ENCODE data around the gene MGA. TPM values are rescaled to one million over a fixed set of nuclear protein-coding genes. Genes with fewer than 3 reads are reported as not detected.

Gene MGA
- polyA plus RNA-seq, 3 donors = 2.7 to 6.9 (median 4.2) TPM

DNA sequence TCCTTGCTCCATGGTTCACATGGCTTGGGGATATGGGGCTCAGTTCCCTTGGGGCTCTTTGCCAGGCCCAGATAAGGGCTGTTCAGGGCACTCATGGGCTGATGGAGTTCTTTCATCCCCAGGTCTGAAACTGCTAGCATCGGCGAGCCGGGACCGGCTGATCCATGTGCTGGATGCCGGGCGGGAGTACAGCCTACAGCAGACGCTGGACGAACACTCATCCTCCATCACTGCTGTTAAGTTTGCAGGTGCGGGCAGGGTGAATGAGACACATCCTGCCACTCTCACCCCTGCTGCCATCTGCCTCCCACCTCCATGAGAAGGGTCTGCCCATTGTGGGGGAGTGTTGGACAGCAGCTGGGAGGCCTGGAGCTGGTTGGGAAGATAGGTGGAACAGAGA, 156.6 kb downstream of the MGA start:
- Mint-ChIP-seq H3K36me3 (peaks cover 88 to 95% of the 10 kb centered on the region in 2 donors), H3K4me1 (no peaks in the 10 kb centered on the region), H3K9me3 (peaks cover 0 to 1% (median 0%) of the 10 kb centered on the region in 7 donors), H3K4me3 (no peak overlapping the region), H3K27me3 (ENCODE audit: low read depth in 3 of 3) (peaks cover 0 to 1% (median 0%) of the 10 kb centered on the region in 3 donors), H3K27ac (no peak overlapping the region)
- Histone ChIP-seq H4K20me1 (ENCODE audit: insufficient read depth, low read length) (no peaks in the 10 kb centered on the region), H3K9ac (ENCODE audit: insufficient read depth, low read length, poor library complexity, severe bottlenecking) (no peak overlapping the region), H3K36me3 (replicated peaks in 1 of 2; ENCODE audit: control insufficient read depth in 1 of 2, insufficient read depth in 2 of 2, low read length in 2 of 2) (peaks cover 56 to 98% of the 10 kb centered on the region in 2 donors), H3K79me2 (ENCODE audit: insufficient read depth, low read length) (no peaks in the 10 kb centered on the region), H2AFZ (ENCODE audit: insufficient read depth, low read depth, low read length, poor library complexity, severe bottlenecking) (no peak overlapping the region), H3K27me3 (ENCODE audit: control insufficient read depth in 2 of 2, insufficient read depth in 2 of 2, low read length in 2 of 2) (no peaks in the 10 kb centered on the region), H3K4me1 (ENCODE audit: control insufficient read depth in 1 of 2, insufficient read depth in 2 of 2, low read length in 2 of 2) (no peaks in the 10 kb centered on the region), H3K4me2 (replicated peaks; ENCODE audit: extremely low read depth, low read length, poor library complexity, severe bottlenecking) (no peak overlapping the region), H3K27ac (ENCODE audit: low read depth in 1 of 2, low read length in 2 of 2) (no peak overlapping the region), H3K9me3 (replicated peaks in 1 of 2; ENCODE audit: control insufficient read depth in 1 of 2, insufficient read depth in 1 of 2, low read length in 2 of 2) (no peaks in the 10 kb centered on the region), H3K4me3 (replicated peaks in 1 of 3; ENCODE audit: low read depth in 2 of 3, low read length in 3 of 3) (no peak overlapping the region)
- DNase-seq = no peak
- TF ChIP-seq, protein P1, sequence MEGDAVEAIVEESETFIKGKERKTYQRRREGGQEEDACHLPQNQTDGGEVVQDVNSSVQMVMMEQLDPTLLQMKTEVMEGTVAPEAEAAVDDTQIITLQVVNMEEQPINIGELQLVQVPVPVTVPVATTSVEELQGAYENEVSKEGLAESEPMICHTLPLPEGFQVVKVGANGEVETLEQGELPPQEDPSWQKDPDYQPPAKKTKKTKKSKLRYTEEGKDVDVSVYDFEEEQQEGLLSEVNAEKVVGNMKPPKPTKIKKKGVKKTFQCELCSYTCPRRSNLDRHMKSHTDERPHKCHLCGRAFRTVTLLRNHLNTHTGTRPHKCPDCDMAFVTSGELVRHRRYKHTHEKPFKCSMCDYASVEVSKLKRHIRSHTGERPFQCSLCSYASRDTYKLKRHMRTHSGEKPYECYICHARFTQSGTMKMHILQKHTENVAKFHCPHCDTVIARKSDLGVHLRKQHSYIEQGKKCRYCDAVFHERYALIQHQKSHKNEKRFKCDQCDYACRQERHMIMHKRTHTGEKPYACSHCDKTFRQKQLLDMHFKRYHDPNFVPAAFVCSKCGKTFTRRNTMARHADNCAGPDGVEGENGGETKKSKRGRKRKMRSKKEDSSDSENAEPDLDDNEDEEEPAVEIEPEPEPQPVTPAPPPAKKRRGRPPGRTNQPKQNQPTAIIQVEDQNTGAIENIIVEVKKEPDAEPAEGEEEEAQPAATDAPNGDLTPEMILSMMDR (IDR thresholded peaks at IDR 0.05) = no peak
- whole genome bisulfite sequencing (ENCODE audit: insufficient coverage) = 100% methylated on average over 3 of the region's 9 CpGs
- intact Hi-C loops (cut with micrococcal nuclease) = loop anchor here in 1 of 2 donors (10.0 kb wide), 1 partner anchor 122 kb away; no protein-coding TSS in a partner anchor

GRCh38 chr15:41817327-41817726, 157.1 kb downstream of the MGA start:
- intact Hi-C loops (cut with micrococcal nuclease) = loop anchor here in 1 of 2 donors (10.0 kb wide), 1 partner anchor 123 kb away; no protein-coding TSS in a partner anchor
- Histone ChIP-seq H3K27me3 (ENCODE audit: control insufficient read depth in 2 of 2, insufficient read depth in 2 of 2, low read length in 2 of 2) (no peaks in the 10 kb centered on the region), H4K20me1 (ENCODE audit: insufficient read depth, low read length) (no peaks in the 10 kb centered on the region), H3K36me3 (replicated peaks in 1 of 2; ENCODE audit: control insufficient read depth in 1 of 2, insufficient read depth in 2 of 2, low read length in 2 of 2) (peaks cover 59 to 100% of the 10 kb centered on the region in 2 donors), H3K4me1 (ENCODE audit: control insufficient read depth in 1 of 2, insufficient read depth in 2 of 2, low read length in 2 of 2) (no peaks in the 10 kb centered on the region), H3K9me3 (replicated peaks in 1 of 2; ENCODE audit: control insufficient read depth in 1 of 2, insufficient read depth in 1 of 2, low read length in 2 of 2) (no peaks in the 10 kb centered on the region), H3K27ac (ENCODE audit: low read depth in 1 of 2, low read length in 2 of 2) (no peak overlapping the region), H3K79me2 (ENCODE audit: insufficient read depth, low read length) (no peaks in the 10 kb centered on the region), H3K9ac (ENCODE audit: insufficient read depth, low read length, poor library complexity, severe bottlenecking) (no peak overlapping the region), H3K4me2 (replicated peaks; ENCODE audit: extremely low read depth, low read length, poor library complexity, severe bottlenecking) (no peak overlapping the region), H2AFZ (ENCODE audit: insufficient read depth, low read depth, low read length, poor library complexity, severe bottlenecking) (no peak overlapping the region), H3K4me3 (replicated peaks in 1 of 3; ENCODE audit: low read depth in 2 of 3, low read length in 3 of 3) (no peak overlapping the region)
- Mint-ChIP-seq H3K27ac (peak overlapping the region in 1 of 7 donors; percentile 27), H3K36me3 (peaks cover 85 to 95% of the 10 kb centered on the region in 2 donors), H3K27me3 (ENCODE audit: low read depth in 3 of 3) (peaks cover 0 to 1% (median 0%) of the 10 kb centered on the region in 3 donors), H3K4me3 (no peak overlapping the region), H3K4me1 (no peaks in the 10 kb centered on the region), H3K9me3 (peaks cover 0 to 1% (median 0%) of the 10 kb centered on the region in 7 donors)
- TF ChIP-seq, protein P1 (IDR thresholded peaks at IDR 0.05) = no peak
- DNase-seq = no peak
- WGBS (ENCODE audit: insufficient coverage) = 97% methylated on average over 11 of the region's 14 CpGs
